Peyer's patch (tissue), 4 donors: ENCODE data around the gene CD47. TPM values are rescaled to one million over a fixed set of nuclear protein-coding genes. Genes with fewer than 3 reads are reported as not detected.

ENCODE experiments used
- DNase-seq, 3 donors: peaks; one replicate each; pipeline ENCODE4 v3.0.0-alpha.2; 2017 to 2019
- H3K27ac ChIP-seq, 4 donors: fragments of 200-600 bp; sonication (generic); one replicate each; pipeline ENCODE4 v1.5.1; 2016 to 2019
- H3K27me3 ChIP-seq, 2 donors: fragments of 200-600 bp; sonication (generic); one replicate each; pipeline ENCODE4 v1.5.1; 2019
- H3K36me3 ChIP-seq, 3 donors: fragments of 200-600 bp; sonication (generic); one replicate each; pipeline ENCODE4 v1.5.1; 2016 to 2019
- H3K4me1 ChIP-seq, 4 donors: fragments of 200-600 bp; sonication (generic); one replicate each; pipeline ENCODE4 v1.5.1; 2016 to 2019
- H3K4me3 ChIP-seq, 4 donors: fragments of 200-600 bp; sonication (generic); 1 replicate in 3 of 4; 2 replicates in 1 of 4; pipeline ENCODE4 v1.5.1; 2016 to 2019; ENCODE audit warnings: mild to moderate bottlenecking in 1 of 4
- H3K9me3 ChIP-seq, 4 donors: fragments of 200-600 bp; sonication (generic); one replicate each; pipeline ENCODE4 v1.5.1; 2016 to 2019; ENCODE audit warnings: mild to moderate bottlenecking in 1 of 4
- POLR2A ChIP-seq, 2 donors: fragments of 450-650 bp; IDR thresholded peaks; one replicate each; pipeline ENCODE4 v1.5.1; 2017; ENCODE audit warnings: antibody characterized with exemption in 2 of 2, mild to moderate bottlenecking in 2 of 2, moderate library complexity in 2 of 2
- total RNA-seq, 4 donors: library from RNA; depleted of rRNA; stranded (reverse); fragments of >200 nt; gene quantifications; one replicate each; pipeline ENCODE4 v1.1.0, GENCODE V29; 2016
- TF ChIP-seq, protein P1 (sequence below), 6 experiments: fragments of 450-650 bp in 4 of 6; fragments of 200-600 bp in 2 of 6; sonication (generic) in 1 of 6; IDR thresholded peaks; one replicate each; pipeline ENCODE4 v1.5.1; 2017 to 2019; ENCODE audit warnings: antibody characterized with exemption in 6 of 6, mild to moderate bottlenecking in 3 of 6, moderate library complexity in 1 of 6

Gene CD47
- total RNA-seq, 4 donors from 2014 or later: 50.1 to 55.7 (median 52.7) TPM

DNA sequence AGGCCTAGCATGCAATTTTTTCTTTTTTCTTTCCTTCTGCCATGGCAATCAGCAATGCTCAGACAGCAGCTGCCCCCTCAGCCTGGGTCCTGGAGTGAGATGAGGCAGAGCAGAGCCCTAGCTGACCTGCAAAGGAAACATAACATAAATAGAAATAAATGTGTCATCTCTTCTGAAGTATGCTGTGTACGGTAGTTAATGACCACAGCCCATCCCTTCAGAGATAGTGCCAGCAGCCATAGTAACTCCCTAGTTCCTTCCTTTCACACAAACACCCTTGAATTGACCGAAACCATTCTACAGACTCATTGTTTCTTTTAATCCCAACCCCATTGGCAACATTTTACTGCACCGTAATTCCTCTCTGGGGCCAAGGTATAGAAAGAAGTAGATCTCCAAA lies 8.4 kb upstream of the CD47 start:
- no peak for TF ChIP-seq POLR2A (IDR thresholded peaks at IDR 0.05)
- TF ChIP-seq, protein P1, sequence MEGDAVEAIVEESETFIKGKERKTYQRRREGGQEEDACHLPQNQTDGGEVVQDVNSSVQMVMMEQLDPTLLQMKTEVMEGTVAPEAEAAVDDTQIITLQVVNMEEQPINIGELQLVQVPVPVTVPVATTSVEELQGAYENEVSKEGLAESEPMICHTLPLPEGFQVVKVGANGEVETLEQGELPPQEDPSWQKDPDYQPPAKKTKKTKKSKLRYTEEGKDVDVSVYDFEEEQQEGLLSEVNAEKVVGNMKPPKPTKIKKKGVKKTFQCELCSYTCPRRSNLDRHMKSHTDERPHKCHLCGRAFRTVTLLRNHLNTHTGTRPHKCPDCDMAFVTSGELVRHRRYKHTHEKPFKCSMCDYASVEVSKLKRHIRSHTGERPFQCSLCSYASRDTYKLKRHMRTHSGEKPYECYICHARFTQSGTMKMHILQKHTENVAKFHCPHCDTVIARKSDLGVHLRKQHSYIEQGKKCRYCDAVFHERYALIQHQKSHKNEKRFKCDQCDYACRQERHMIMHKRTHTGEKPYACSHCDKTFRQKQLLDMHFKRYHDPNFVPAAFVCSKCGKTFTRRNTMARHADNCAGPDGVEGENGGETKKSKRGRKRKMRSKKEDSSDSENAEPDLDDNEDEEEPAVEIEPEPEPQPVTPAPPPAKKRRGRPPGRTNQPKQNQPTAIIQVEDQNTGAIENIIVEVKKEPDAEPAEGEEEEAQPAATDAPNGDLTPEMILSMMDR (IDR thresholded peaks at IDR 0.05): no peak
- no peaks in the 10 kb centered on the region for H3K9me3 ChIP-seq
- peak overlapping the region in 1 of 4 donors; percentile 62 for H3K27ac ChIP-seq
- no peaks in the 10 kb centered on the region for H3K36me3 ChIP-seq
- peaks cover 0 to 14% (median 0%) of the 10 kb centered on the region in 4 donors for H3K4me1 ChIP-seq
- DNase-seq: no peak
- no peaks in the 10 kb centered on the region for H3K27me3 ChIP-seq
- no peak overlapping the region for H3K4me3 ChIP-seq

DNA sequence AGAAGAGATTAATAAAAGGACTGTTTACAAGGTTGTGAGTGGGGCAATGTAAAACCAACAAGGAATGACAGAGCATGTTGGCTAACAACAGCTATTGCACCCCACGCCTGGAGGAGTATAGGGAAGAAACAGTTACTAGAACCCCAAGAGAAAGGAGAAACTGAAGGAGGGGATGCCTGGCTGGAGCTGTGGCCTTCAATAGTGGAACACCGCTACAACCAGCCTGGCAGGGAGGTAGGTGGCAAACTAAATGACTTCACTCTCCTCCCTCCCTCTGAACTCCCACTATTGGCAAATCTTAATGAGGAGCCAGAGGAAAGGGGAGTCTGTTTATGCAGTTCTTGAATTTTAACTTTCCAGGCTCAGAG lies 7.2 kb upstream of the CD47 start:
- Histone ChIP-seq H3K9me3 (no peaks in the 10 kb centered on the region), H3K36me3 (no peaks in the 10 kb centered on the region), H3K27ac (no peak overlapping the region), H3K27me3 (no peaks in the 10 kb centered on the region), H3K4me1 (peaks cover 0 to 14% (median 0%) of the 10 kb centered on the region in 4 donors), H3K4me3 (no peak overlapping the region)
- DNase-seq: no peak
- no peak for TF ChIP-seq POLR2A (IDR thresholded peaks at IDR 0.05)
- TF ChIP-seq, protein P1 (IDR thresholded peaks at IDR 0.05): no peak

DNA sequence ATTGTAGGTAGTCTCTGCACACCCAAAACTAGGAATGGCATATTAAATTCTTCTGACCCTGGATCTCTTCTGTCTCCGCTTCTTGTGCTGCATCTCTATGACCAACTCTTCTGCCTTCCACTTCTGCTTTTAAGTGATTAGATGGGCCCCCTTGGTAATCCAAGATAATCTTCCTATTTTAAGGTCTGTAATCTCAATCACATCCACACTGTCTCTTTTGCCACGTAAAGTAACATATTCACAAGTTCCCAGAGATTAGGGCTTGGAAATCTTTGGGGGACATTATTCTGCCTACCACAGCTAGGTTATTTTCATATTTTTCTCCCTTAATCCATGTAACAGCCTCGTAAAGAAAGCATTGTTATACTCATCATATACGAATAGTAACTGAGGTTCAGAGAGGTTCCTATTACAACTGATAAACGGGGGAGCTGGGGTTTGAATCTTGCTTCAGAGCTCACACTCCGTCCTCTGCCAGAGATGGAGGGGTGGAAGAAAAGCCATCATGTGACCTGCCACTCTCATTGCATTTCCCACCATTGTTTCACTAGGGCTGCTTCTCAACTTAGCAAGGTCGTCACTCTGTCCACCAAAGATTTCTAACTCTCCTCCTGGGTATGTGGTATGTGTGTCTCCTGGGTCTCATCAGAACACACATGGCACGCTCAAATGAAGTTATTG lies 6.6 kb upstream of the CD47 start:
- Histone ChIP-seq H3K9me3 (no peaks in the 10 kb centered on the region), H3K27ac (no peak overlapping the region), H3K36me3 (no peaks in the 10 kb centered on the region), H3K4me1 (peaks cover 0 to 14% (median 0%) of the 10 kb centered on the region in 4 donors), H3K27me3 (no peaks in the 10 kb centered on the region), H3K4me3 (no peak overlapping the region)
- DNase-seq: no peak
- TF ChIP-seq, protein P1 (IDR thresholded peaks at IDR 0.05): no peak
- TF ChIP-seq POLR2A (IDR thresholded peaks at IDR 0.05): no peak

DNA sequence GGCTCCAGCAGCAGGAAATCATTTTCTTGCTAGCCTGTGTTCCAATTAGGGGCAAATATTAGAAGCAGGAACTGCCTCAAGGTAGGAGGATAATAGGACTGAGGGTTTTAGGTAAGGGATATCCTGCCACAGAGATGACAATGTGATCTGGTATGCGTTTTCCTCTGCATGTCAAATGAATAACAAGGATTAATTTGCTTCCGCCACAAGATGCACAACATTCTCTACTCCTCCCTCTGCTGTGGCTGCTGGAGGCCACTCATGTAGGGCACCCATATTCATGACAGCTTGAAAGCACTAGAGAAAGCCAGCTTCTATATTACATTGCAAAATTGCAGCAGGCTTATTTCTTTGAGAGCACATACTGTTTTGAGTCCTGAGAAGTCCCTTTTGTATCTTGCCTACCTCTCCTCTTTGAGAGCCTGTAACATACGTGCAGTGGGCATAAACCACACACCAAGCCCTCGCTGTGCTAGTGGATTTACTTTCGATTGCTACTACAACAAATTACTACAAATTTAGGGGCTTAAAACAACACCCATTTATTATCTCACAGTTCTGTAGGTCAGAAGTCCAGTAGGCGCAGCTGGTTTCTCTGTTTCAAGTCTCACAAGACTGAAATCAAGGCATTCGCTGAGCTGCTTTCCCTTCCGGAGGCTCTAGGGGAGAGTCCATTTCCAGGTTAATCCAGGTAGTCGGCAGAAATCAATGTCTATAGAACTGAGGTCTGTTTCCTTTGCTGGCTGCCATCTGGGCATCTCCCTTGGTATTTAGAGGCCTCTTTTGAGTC lies 5.9 kb upstream of the CD47 start:
- Histone ChIP-seq H3K27me3 (no peaks in the 10 kb centered on the region), H3K4me1 (peaks cover 0 to 10% (median under 1%) of the 10 kb centered on the region in 4 donors), H3K4me3 (peak overlapping the region in 1 of 4 donors; percentile 2), H3K27ac (peak overlapping the region in 1 of 4 donors; percentile 14), H3K36me3 (no peaks in the 10 kb centered on the region), H3K9me3 (no peaks in the 10 kb centered on the region)
- TF ChIP-seq, protein P1 (IDR thresholded peaks at IDR 0.05): peak in 2 of 6 experiments; percentile 29 to 35
- TF ChIP-seq POLR2A (IDR thresholded peaks at IDR 0.05): no peak
- no peak for DNase-seq

DNA sequence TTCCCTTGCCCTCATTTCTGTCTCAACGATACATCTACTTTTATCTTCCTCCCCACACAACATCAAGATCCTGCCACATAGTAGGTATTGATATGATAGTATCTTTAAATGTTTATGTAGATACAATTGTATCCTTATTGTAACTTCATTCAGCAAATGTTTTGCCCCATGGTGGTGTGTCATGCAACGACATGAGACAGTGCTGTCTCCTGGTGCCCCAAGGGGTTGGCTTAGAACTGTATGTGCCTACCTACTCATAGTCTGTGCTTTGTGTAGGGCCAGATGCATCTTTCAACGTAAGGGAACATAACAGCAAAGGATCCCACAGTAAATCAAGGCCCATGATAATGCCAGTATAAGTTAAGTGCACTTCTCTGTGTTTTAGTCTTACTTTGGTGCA lies 2.8 kb upstream of the CD47 start:
- Histone ChIP-seq H3K9me3 (no peaks in the 10 kb centered on the region), H3K4me1 (peaks cover 0 to 6% (median 3%) of the 10 kb centered on the region in 4 donors)
- TF ChIP-seq, protein P1 (IDR thresholded peaks at IDR 0.05): no peak

More for the DNA sequence above, 2.8 kb upstream of the CD47 start:
- no peak for DNase-seq
- H3K36me3 ChIP-seq: no peaks in the 10 kb centered on the region
- no peak overlapping the region for H3K4me3 ChIP-seq
- H3K27ac ChIP-seq: no peak overlapping the region
- no peaks in the 10 kb centered on the region for H3K27me3 ChIP-seq
